GM18507 (cell line): ENCODE measurements around the gene ZBTB4.
A peak's percentile ranks its signal among the peaks of the same experiment; 100 is the strongest.

Experiments used
- DNase-seq: peaks from one replicate; pipeline ENCODE4 v3.0.0; 2011; ENCODE audit warnings: low read depth; ENCODE audit not compliant: insufficient read length; ENCODE audit errors: extremely low spot score
- FAIRE-seq: peaks from 2 replicates; lab custom pipeline; 2011; peaks lifted over from hg19 to GRCh38; lab: Jason Lieb, UNC

ZBTB4 gene

GRCh38 chr17:7444682-7445618, 34.5 kb downstream of the ZBTB4 start, which contains the start of gene CHRNB1:
Gene CHRNB1, plus strand, starts transcription at chr17:7445061. Its CDS starts 67 bp downstream, at chr17:7445128.
- DNase-seq (no peak), FAIRE-seq (peak; percentile 73)

- DNase-seq (no peak), FAIRE-seq (no peak)
Measured at GRCh38 chr17:7443499-7444485, 35.6 kb downstream of the ZBTB4 start.

- DNase-seq (no peak), FAIRE-seq (no peak)
Measured at GRCh38 chr17:7442142-7442541, 37.3 kb downstream of the ZBTB4 start.

GRCh38 chr17:7441266-7441665, 38.2 kb downstream of the ZBTB4 start:
- FAIRE-seq (no peak), DNase-seq (no peak)

- DNase-seq: no peak
- FAIRE-seq: peak; percentile 38
Measured at GRCh38 chr17:7440834-7441195, 38.6 kb downstream of the ZBTB4 start.

GRCh38 chr17:7440113-7440833, 39.2 kb downstream of the ZBTB4 start:
- FAIRE-seq (peak; percentile 60), DNase-seq (no peak)

GRCh38 chr17:7439462-7440112, 39.8 kb downstream of the ZBTB4 start, which contains the start of gene FGF11:
Gene FGF11, plus strand, starts transcription at chr17:7439512. Its CDS starts 109 bp downstream, at chr17:7439621.
- DNase-seq (no peak), FAIRE-seq (no peak)

GRCh38 chr17:7438656-7439460, 40.6 kb downstream of the ZBTB4 start:
- FAIRE-seq: no peak
- DNase-seq: no peak

- FAIRE-seq: no peak
- no peak for DNase-seq
Measured at GRCh38 chr17:7437950-7438614, 41.3 kb downstream of the ZBTB4 start.

GRCh38 chr17:7437369-7437863, 42.0 kb downstream of the ZBTB4 start:
- FAIRE-seq (no peak), DNase-seq (no peak)

GRCh38 chr17:7436556-7437368, 42.7 kb downstream of the ZBTB4 start:
- peak; percentile 44 for DNase-seq
- peak; percentile 48 for FAIRE-seq

GRCh38 chr17:7435676-7436555, 43.5 kb downstream of the ZBTB4 start:
- DNase-seq: no peak

GRCh38 chr17:7432296-7432695, 47.1 kb downstream of the ZBTB4 start:
- no peak for FAIRE-seq

More at GRCh38 chr17:7435676-7436555, 43.5 kb downstream of the ZBTB4 start:
- FAIRE-seq: no peak

GRCh38 chr17:7431231-7431630, 48.2 kb downstream of the ZBTB4 start:
- FAIRE-seq: no peak
- no peak for DNase-seq

More at GRCh38 chr17:7432296-7432695, 47.1 kb downstream of the ZBTB4 start:
- DNase-seq: no peak

- DNase-seq: no peak
- FAIRE-seq: no peak
Measured at GRCh38 chr17:7429722-7430121, 49.7 kb downstream of the ZBTB4 start.

GRCh38 chr17:7428557-7428956, 50.9 kb downstream of the ZBTB4 start, which contains the start of gene SPEM3:
Gene SPEM3, plus strand, starts transcription at chr17:7428857. Its CDS starts 46 bp downstream, at chr17:7428903.
- FAIRE-seq: no peak
- DNase-seq: no peak
